Measurements from ENCODE around the gene DEFB113. TPM values are rescaled to one million over a fixed set of nuclear protein-coding genes. Genes with fewer than 3 reads are reported as not detected.

The DEFB113 gene
- total RNA-seq, 1 donor from 2014 or later = not detected

DNA sequence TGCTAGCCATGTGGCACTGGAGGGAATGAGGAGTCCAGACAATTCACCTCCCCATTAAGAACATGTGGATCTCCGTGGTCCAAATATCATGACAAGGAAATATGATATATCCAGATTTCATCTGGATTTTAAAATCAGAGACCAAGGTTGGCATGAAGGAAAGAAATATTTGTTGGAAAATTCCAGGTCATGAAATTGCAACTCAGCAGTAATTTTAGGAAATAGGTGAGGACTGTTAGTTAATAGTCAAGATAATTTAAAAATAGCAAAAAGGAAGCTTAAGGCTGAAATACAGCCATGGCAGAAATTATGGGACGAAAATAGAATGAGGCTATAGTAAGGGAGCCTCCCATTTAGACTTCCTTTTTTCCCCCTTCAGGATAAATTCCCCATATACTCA, 32.4 kb downstream of the DEFB113 start:
- DNase-seq (no peak), ATAC-seq (no peak)
- intact Hi-C loops (cut with DNase I) = no loop called here
- no peaks in the 10 kb centered on the region for H3K4me1 ChIP-seq
- no peaks in the 10 kb centered on the region for H3K36me3 ChIP-seq
- no peak overlapping the region for H3K4me3 ChIP-seq
- no peaks in the 10 kb centered on the region for H3K27me3 ChIP-seq (ENCODE audit: low read depth)
- H3K9me3 ChIP-seq = no peaks in the 10 kb centered on the region
- TF ChIP-seq CTCF (IDR thresholded peaks at IDR 0.05) = no peak
- H3K27ac ChIP-seq = no peak overlapping the region

DNA sequence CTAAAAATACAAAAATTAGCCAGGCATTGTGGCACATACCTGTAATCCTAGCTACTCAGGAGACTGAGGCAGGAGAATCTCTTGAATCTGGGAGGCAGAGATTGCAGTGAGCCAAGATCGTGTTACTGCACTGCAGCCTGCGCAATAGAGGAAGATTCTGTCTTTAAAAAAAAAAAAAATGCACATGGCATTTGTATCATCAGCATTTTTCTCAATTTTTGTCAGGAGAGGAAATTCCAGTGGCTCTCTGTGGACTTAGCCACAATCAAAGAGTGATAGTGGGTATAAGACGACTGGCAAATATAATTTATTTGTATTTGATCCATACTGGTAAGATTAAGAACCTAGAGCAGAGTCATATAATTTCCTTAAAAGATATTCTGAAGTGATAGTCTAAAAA, 34.0 kb downstream of the DEFB113 start:
- no peak overlapping the region for H3K4me3 ChIP-seq
- no peak for DNase-seq
- TF ChIP-seq CTCF (IDR thresholded peaks at IDR 0.05) = no peak
- H3K9me3 ChIP-seq = no peaks in the 10 kb centered on the region
- H3K27me3 ChIP-seq (ENCODE audit: low read depth) = no peaks in the 10 kb centered on the region
- no peak overlapping the region for H3K27ac ChIP-seq
- no peaks in the 10 kb centered on the region for H3K36me3 ChIP-seq
- ATAC-seq = no peak
- intact Hi-C loops (cut with DNase I) = no loop called here
- no peaks in the 10 kb centered on the region for H3K4me1 ChIP-seq

- DNase-seq = no peak
- ATAC-seq = no peak
- H3K4me3 ChIP-seq = no peak overlapping the region
- no peaks in the 10 kb centered on the region for H3K4me1 ChIP-seq
- no peaks in the 10 kb centered on the region for H3K27me3 ChIP-seq (ENCODE audit: low read depth)
- no peaks in the 10 kb centered on the region for H3K9me3 ChIP-seq
- H3K27ac ChIP-seq = no peak overlapping the region
- no peak for TF ChIP-seq CTCF (IDR thresholded peaks at IDR 0.05)
- intact Hi-C loops (cut with DNase I) = no loop called here
- no peaks in the 10 kb centered on the region for H3K36me3 ChIP-seq
These were observed 34.7 kb downstream of the DEFB113 start for GRCh38 chr6:49934770-49935169.

DNA sequence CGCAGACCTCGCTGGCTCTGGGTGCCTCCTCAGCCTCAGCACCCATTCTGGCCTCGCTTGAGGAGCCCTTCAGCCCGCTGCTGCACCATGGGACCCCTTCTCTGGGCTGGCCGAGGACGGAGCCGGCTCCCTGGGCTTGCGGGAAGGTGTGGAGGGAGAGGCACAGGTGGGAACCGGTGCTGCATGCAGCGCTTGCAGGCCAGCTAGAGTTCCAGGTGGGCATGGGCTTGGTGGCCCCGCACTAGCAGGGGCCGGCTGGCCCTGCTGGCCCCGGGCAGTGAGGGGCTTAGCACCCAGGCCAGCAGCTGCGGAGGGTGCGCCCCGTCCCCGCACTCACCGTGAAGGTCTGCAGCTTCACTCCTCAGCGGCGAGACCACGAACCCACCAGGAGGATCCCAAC, 35.9 kb downstream of the DEFB113 start:
- DNase-seq = peak; percentile 29
- Histone ChIP-seq H3K27ac (no peak overlapping the region), H3K4me1 (no peaks in the 10 kb centered on the region), H3K27me3 (ENCODE audit: low read depth) (no peaks in the 10 kb centered on the region), H3K36me3 (no peaks in the 10 kb centered on the region), H3K9me3 (no peaks in the 10 kb centered on the region), H3K4me3 (no peak overlapping the region)
- ATAC-seq = no peak
- no peak for TF ChIP-seq CTCF (IDR thresholded peaks at IDR 0.05)
- intact Hi-C loops (cut with DNase I) = no loop called here

DNA sequence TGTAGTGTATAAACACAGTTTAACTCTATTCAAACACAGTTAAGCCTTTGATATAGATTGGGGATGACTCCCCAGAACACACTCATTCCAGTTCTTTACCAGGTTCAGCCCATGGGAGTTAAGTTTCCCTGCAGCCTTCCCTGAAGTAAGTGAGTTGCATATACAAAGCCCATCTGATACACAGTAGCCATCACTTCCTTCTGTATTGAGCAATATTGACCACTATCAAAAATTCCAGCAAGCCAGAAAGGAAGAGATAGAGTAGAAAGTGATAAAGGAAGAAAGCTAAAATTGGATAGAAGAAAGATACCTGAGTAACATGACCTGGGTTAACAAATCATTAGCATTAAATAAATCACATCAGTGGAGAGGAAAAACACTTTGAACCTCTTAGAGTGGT, 40.1 kb downstream of the DEFB113 start:
- intact Hi-C loops (cut with DNase I) = no loop called here
- Histone ChIP-seq H3K4me3 (no peak overlapping the region), H3K27ac (no peak overlapping the region), H3K36me3 (no peaks in the 10 kb centered on the region), H3K9me3 (no peaks in the 10 kb centered on the region), H3K4me1 (no peaks in the 10 kb centered on the region), H3K27me3 (ENCODE audit: low read depth) (no peaks in the 10 kb centered on the region)
- TF ChIP-seq CTCF (IDR thresholded peaks at IDR 0.05) = no peak
- ATAC-seq (no peak), DNase-seq (no peak)

- no peak for DNase-seq
- H3K4me1 ChIP-seq = no peaks in the 10 kb centered on the region
- no peaks in the 10 kb centered on the region for H3K36me3 ChIP-seq
- ATAC-seq = no peak
- H3K9me3 ChIP-seq = no peaks in the 10 kb centered on the region
- TF ChIP-seq CTCF (IDR thresholded peaks at IDR 0.05) = no peak
- no peak overlapping the region for H3K27ac ChIP-seq
- intact Hi-C loops (cut with DNase I) = no loop called here
- no peaks in the 10 kb centered on the region for H3K27me3 ChIP-seq (ENCODE audit: low read depth)
- no peak overlapping the region for H3K4me3 ChIP-seq
These were observed 45.6 kb downstream of the DEFB113 start for GRCh38 chr6:49923826-49924225.
